T-helper 1 cell treated with Interleukin-12 subunit alpha and Interleukin-12 subunit beta and Interleukin-4 antibody, amounts not matched to agents 30 μg/mL and 1 μg/mL, for 36 hours (primary cell): Measurements from ENCODE around the gene CBFB.
"Not testable (repeated sequence)": the region's sequence is repeated elsewhere in the genome, so short reads cannot be mapped to it uniquely, and the experiment has no call there.

Experiments used
- H3K27ac Mint-ChIP-seq: one replicate; pipeline ENCODE4 v1.8.0; 2021; ENCODE audit warnings: mild to moderate bottlenecking, mixed read lengths
- H3K27me3 Mint-ChIP-seq: one replicate; pipeline ENCODE4 v1.8.0; 2021; ENCODE audit warnings: low read depth, mixed read lengths
- H3K36me3 Mint-ChIP-seq: one replicate; pipeline ENCODE4 v1.8.0; 2021; ENCODE audit warnings: low read depth, mixed read lengths
- H3K4me1 Mint-ChIP-seq: one replicate; pipeline ENCODE4 v1.8.0; 2021; ENCODE audit warnings: low read depth, mixed read lengths
- H3K4me3 Mint-ChIP-seq: one replicate; pipeline ENCODE4 v1.8.0; 2021; ENCODE audit warnings: mild to moderate bottlenecking, moderate library complexity, mixed read lengths
- H3K9me3 Mint-ChIP-seq: one replicate; pipeline ENCODE4 v1.8.0; 2021; ENCODE audit warnings: mixed read lengths

CBFB gene

DNA sequence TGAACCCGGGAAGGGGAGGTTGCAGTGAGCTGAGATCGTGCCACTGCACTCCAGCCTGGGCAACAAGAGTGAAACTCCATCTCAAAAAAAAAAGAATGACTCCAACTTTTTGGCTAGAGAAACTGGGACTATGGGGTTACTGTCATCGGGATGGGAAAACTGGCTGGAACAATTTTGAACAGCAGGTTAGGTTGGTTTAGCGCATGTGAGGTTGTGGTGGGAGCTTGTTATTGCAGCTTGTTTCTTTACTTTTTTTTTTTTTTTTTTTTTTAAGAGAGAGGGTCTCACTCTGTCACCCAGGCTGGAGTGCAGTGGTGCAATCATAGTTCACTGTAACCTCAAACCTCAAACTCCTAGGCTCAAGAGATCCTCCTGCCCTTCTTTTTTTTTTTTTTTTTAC, 12.6 kb downstream of the CBFB start:
- H3K27ac Mint-ChIP-seq, H3K9me3 Mint-ChIP-seq, H3K4me3 Mint-ChIP-seq, H3K27me3 Mint-ChIP-seq: not testable (repeated sequence)
- Mint-ChIP-seq H3K4me1 (peaks cover 33% of the 10 kb centered on the region), H3K36me3 (peaks cover 30% of the 10 kb centered on the region)

GRCh38 chr16:67043420-67043819, 14.5 kb downstream of the CBFB start:
- Mint-ChIP-seq H3K36me3 (peaks cover 31% of the 10 kb centered on the region), H3K27me3 (no peaks in the 10 kb centered on the region), H3K4me1 (peaks cover 38% of the 10 kb centered on the region), H3K9me3 (no peaks in the 10 kb centered on the region), H3K27ac (no peak overlapping the region), H3K4me3 (no peak overlapping the region)

- Mint-ChIP-seq H3K36me3 (peaks cover 21% of the 10 kb centered on the region), H3K9me3 (no peaks in the 10 kb centered on the region), H3K27ac (no peak overlapping the region), H3K27me3 (no peaks in the 10 kb centered on the region), H3K4me3 (no peak overlapping the region), H3K4me1 (peaks cover 41% of the 10 kb centered on the region)
Measured at GRCh38 chr16:67050796-67051195, 21.8 kb downstream of the CBFB start.

DNA sequence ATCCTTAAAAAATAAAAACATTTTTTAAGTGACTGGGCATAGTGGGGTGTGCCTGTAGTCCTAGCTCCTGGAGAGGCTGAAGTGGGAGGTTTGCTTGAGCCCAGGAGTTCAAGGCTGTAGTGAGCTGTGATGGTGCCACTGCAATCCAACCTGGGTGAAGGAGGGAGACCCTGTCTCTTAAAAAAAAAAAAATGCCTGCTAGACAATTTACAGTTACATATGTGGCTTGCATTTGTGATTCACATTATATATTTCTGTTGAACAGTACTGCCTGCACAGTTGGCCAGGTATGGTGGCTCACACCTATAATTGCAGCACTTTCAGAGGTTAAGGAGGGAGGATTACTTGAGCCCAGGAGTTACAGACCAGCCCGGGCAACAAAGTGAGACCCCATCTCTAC, 23.4 kb downstream of the CBFB start:
- peak overlapping the region; percentile 80 for H3K27ac Mint-ChIP-seq
- H3K4me3 Mint-ChIP-seq: peak overlapping the region; percentile 80
- no peaks in the 10 kb centered on the region for H3K27me3 Mint-ChIP-seq
- H3K9me3 Mint-ChIP-seq: no peaks in the 10 kb centered on the region
- H3K4me1 Mint-ChIP-seq: peaks cover 39% of the 10 kb centered on the region
- H3K36me3 Mint-ChIP-seq: peaks cover 22% of the 10 kb centered on the region

- H3K4me1 Mint-ChIP-seq: peaks cover 43% of the 10 kb centered on the region
- H3K4me3 Mint-ChIP-seq: peak overlapping the region; percentile 80
- H3K36me3 Mint-ChIP-seq: peaks cover 26% of the 10 kb centered on the region
- H3K27me3 Mint-ChIP-seq: no peaks in the 10 kb centered on the region
- peak overlapping the region; percentile 80 for H3K27ac Mint-ChIP-seq
- no peaks in the 10 kb centered on the region for H3K9me3 Mint-ChIP-seq
Measured at GRCh38 chr16:67053767-67054334, 24.9 kb downstream of the CBFB start.

GRCh38 chr16:67054901-67055300, 26.0 kb downstream of the CBFB start:
- peak overlapping the region; percentile 80 for H3K27ac Mint-ChIP-seq
- no peaks in the 10 kb centered on the region for H3K27me3 Mint-ChIP-seq
- H3K36me3 Mint-ChIP-seq: peaks cover 30% of the 10 kb centered on the region
- H3K9me3 Mint-ChIP-seq: no peaks in the 10 kb centered on the region
- peak overlapping the region; percentile 80 for H3K4me3 Mint-ChIP-seq
- H3K4me1 Mint-ChIP-seq: peaks cover 48% of the 10 kb centered on the region

DNA sequence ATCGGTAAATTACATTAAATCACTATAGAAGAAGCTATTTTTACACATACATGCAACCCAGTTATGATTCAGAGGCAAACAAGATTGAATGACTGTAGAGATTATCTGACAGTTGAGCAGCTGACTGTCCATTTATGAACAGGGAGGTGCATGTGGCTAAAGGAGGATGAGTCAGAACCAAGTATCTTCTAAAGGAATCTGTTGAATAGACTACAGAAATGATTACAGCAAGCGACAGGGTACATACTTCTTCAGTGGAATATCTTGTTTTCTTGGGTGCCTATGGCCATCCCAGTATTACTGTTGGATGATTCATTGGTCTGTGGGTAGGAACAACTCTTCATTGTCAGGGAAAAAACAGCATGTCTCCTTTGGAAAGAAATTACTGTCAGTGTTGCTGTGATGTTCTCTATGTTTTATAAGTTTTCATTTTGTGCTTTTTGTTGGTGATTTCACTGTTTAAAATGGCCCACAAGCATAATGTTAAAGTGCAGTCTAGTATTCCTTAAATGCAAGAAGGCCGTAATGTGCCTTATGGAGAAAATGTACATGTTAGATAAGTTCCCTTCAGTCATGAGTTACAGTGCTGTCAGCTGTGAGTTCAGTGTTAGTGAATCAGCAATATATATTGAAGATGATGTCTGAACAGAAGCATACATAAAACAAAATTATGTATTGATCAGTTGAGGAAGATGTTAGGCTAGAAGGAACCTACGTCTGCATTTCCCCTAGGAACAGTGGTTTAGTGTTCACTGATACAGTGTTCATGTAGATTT, 27.0 kb downstream of the CBFB start:
- H3K9me3 Mint-ChIP-seq: no peaks in the 10 kb centered on the region
- no peaks in the 10 kb centered on the region for H3K27me3 Mint-ChIP-seq
- peak overlapping the region; percentile 76 for H3K4me3 Mint-ChIP-seq
- H3K36me3 Mint-ChIP-seq: peaks cover 37% of the 10 kb centered on the region
- H3K4me1 Mint-ChIP-seq: peaks cover 46% of the 10 kb centered on the region
- peak overlapping the region; percentile 93 for H3K27ac Mint-ChIP-seq

DNA sequence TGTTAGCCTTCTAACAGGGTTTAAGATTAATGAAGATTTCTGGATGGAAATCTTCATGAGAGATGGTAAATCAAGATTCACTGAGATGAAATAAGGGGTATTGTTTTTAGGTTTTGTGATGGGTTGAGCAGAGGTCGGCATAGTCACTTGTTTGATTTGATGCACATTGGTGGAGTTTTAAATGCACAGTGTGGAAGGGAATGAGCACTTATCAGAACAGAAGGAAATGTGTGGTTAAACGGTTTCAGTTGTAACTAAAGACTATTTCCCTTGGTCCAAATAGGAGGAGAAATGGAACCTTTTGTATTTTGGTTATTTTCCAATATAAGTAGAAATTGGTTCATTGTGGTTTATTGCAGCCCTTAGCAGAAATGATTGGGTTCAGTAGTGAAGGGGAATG, 34.1 kb downstream of the CBFB start:
- Mint-ChIP-seq H3K4me3 (peak overlapping the region; percentile 5), H3K36me3 (peaks cover 33% of the 10 kb centered on the region), H3K27ac (peak overlapping the region; percentile 10), H3K4me1 (peaks cover 18% of the 10 kb centered on the region), H3K9me3 (no peaks in the 10 kb centered on the region), H3K27me3 (no peaks in the 10 kb centered on the region)

GRCh38 chr16:67068212-67068753, 39.3 kb downstream of the CBFB start:
- Mint-ChIP-seq H3K27me3 (no peaks in the 10 kb centered on the region), H3K9me3 (no peaks in the 10 kb centered on the region), H3K36me3 (peaks cover 19% of the 10 kb centered on the region), H3K4me1 (peaks cover 8% of the 10 kb centered on the region), H3K4me3 (no peak overlapping the region), H3K27ac (no peak overlapping the region)

DNA sequence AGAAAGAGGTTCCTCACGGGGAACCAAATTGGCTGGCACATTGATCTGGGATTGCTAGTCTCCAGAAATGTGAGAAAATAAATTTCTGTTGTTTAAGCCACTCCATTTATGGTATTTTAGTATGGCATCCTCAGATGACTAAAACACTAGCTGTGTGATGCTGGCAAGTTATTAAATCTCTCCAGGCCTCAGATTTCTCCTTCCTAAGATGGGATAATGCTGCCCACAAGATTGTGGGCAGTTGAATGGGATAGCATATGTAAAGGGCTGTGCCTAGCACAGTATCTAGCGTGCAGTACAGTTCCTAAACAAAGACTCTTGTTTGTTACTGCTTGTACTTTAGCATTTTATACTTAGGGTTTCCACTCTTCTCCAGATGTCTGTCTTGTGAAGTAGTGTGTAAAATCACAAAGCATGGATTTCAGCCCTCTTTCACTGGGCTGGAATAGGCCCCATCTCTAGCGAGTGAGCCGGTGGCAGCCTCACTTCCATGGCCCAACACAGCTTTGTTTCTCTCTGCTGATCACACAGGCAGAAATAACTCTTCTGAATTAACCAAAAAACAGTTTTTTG, 42.6 kb downstream of the CBFB start:
- no peak overlapping the region for H3K27ac Mint-ChIP-seq
- no peaks in the 10 kb centered on the region for H3K9me3 Mint-ChIP-seq
- H3K4me1 Mint-ChIP-seq: peaks cover 8% of the 10 kb centered on the region
- H3K4me3 Mint-ChIP-seq: no peak overlapping the region
- peaks cover 21% of the 10 kb centered on the region for H3K36me3 Mint-ChIP-seq
- H3K27me3 Mint-ChIP-seq: no peaks in the 10 kb centered on the region

- H3K4me1 Mint-ChIP-seq: peaks cover 4% of the 10 kb centered on the region
- H3K27me3 Mint-ChIP-seq: no peaks in the 10 kb centered on the region
- H3K27ac Mint-ChIP-seq: no peak overlapping the region
- no peaks in the 10 kb centered on the region for H3K9me3 Mint-ChIP-seq
- H3K36me3 Mint-ChIP-seq: peaks cover 14% of the 10 kb centered on the region
- H3K4me3 Mint-ChIP-seq: no peak overlapping the region
Measured at GRCh38 chr16:67075331-67075730, 46.4 kb downstream of the CBFB start.

- Mint-ChIP-seq H3K4me1 (peaks cover 5% of the 10 kb centered on the region), H3K27ac (no peak overlapping the region), H3K36me3 (peaks cover 20% of the 10 kb centered on the region), H3K4me3 (no peak overlapping the region), H3K27me3 (no peaks in the 10 kb centered on the region), H3K9me3 (no peaks in the 10 kb centered on the region)
Measured at GRCh38 chr16:67077871-67078270, 48.9 kb downstream of the CBFB start.

DNA sequence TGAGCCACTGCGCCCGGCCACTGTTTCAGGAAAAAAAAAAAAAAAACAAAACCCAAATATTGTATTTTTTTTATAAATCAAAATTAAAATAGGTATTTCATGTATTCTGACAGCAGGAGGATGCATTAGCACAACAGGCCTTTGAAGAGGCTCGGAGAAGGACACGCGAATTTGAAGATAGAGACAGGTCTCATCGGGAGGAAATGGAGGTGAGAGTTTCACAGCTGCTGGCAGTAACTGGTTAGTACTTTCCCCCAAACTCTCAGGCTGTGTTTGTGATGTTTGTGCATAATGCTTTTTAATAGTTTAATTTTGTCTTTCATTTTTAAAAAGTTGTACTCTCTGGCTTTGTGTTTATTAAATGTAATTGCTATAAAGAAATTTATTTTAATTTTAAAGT, 53.2 kb downstream of the CBFB start:
- Mint-ChIP-seq H3K36me3 (peaks cover 28% of the 10 kb centered on the region), H3K9me3 (no peaks in the 10 kb centered on the region), H3K4me1 (peaks cover 9% of the 10 kb centered on the region), H3K27ac (no peak overlapping the region), H3K27me3 (no peaks in the 10 kb centered on the region), H3K4me3 (no peak overlapping the region)

DNA sequence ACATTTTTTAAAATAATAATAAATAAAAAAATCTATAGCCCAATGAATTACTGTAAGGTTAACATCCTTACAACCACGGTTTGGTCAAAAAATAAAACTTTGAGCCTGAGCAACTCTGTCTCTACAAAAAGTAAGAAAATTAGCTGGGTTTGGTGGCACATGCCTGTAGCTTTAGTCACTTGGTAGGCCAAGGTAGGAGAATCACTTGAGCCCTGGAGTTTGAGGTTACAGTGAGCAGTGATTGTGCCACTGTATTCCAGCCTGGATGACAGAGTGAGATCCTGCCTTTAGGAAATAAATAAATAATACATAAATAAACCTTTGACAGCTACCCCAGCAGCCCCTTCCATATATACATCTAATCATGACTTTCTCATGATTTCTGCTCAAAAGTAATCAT, 53.9 kb downstream of the CBFB start:
- peaks cover 25% of the 10 kb centered on the region for H3K36me3 Mint-ChIP-seq
- no peak overlapping the region for H3K27ac Mint-ChIP-seq
- no peaks in the 10 kb centered on the region for H3K27me3 Mint-ChIP-seq

More for the DNA sequence above, 53.9 kb downstream of the CBFB start:
- H3K4me1 Mint-ChIP-seq: peaks cover 9% of the 10 kb centered on the region
- no peak overlapping the region for H3K4me3 Mint-ChIP-seq
- no peaks in the 10 kb centered on the region for H3K9me3 Mint-ChIP-seq
